Right ventricle myocardium superior (tissue), 1 donor: ENCODE data around the gene LRRC32. TPM values are rescaled to one million over a fixed set of nuclear protein-coding genes. Genes with fewer than 3 reads are reported as not detected.
"Not testable (repeated sequence)": the region's sequence is repeated elsewhere in the genome, so short reads cannot be mapped to it uniquely, and the experiment has no call there.

Source experiments
- ATAC-seq: fragments of 200-7000 bp; cut with Tn5 transposase; one replicate; pipeline ENCODE4 v1.9.1; 2020; ENCODE audit warnings: mild to moderate bottlenecking; ENCODE audit not compliant: poor library complexity
- DNase-seq: peaks from one replicate; pipeline ENCODE4 v3.0.0-alpha.2; 2020
- intact Hi-C: fragments of 100-400 bp; cut with DNase I; formaldehyde crosslinking; loops from one replicate; pipeline ENCODE4 v1.11.2; 2022
- total RNA-seq: library from RNA; stranded (reverse); fragmentation: NEBNext Ultra II Directional; extraction: Animal tissue kit (Norgen Biotek cat#: 25700); gene quantifications from one replicate; pipeline ENCODE4 v1.2.1, GENCODE V29; 2021
- donor health status: DM: no; HTN: yes; CAD: no; lungs with severe emphysema.

LRRC32 gene
- total RNA-seq, 1 donor from 2014 or later = 30.3 TPM

DNA sequence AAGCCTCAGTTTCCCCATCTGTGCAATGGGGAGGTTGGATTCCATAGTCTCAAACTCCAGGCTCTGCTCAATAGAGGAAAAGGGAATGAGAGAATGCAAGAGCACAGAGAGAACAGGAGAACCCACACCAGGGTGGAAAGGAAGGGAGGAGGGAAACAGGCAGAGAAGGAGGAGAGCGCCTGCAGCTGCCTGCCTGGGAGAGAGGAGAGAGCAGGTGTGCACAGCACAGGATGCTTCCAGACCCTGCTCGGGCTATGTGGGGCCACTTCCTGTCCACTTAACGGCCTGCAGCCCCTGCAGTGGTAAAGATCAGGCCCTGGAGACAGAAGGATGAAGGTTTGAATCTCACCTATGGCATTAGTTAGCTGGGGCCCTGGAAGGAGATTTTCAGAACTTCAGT, 12.3 kb downstream of the LRRC32 start:
- intact Hi-C loops = no loop called here
- DNase-seq (peak; percentile 22), ATAC-seq (no peak)

DNA sequence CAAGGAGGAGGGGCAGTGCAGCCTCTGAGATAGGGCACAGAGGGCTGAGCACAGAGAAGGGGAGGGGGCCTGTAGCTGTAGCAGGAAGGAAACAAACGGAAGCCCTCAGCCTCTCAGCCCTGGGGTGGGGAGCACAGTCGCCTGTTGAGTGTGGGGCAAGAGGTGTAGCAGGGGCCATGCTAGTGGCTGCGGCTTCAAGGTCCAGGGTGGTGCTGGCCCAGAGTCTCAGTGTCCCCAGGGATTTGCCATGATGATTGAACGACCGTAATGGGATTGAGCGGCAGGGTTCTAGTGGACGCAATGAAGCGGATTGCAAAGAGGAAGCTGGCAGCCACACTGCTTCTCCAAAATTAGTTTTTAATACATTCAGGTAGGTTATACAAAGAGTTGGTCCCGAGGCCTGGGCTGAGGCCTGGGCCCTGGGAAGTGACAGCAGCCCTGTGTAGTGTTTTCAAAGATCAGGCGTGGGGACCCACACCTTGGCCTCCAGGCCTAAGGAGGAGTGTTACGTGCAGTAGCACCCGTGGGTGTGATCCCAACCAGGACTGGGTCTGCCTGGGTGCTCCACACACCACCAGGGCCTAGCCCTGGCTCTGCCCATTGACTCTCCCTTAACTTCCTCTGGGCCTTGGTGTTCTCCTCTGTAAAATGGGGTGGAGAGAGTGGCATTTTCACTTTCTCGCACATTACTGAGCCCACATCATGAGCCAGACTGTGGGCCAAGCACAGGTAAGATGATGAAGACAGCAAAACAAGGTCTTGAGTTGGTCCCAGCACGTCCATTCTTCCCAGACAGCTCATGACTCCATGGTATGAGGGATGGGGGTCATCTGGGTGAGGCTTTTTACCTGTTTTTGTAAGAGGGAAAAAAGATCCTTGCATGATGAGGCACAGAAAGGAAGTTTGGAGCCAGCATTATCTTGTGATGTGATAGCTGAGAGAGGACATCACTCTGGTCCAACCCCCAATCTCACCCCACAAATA, 13.1 kb downstream of the LRRC32 start:
- intact Hi-C loops = no loop called here
- ATAC-seq = no peak
- DNase-seq = peak; percentile 34

DNA sequence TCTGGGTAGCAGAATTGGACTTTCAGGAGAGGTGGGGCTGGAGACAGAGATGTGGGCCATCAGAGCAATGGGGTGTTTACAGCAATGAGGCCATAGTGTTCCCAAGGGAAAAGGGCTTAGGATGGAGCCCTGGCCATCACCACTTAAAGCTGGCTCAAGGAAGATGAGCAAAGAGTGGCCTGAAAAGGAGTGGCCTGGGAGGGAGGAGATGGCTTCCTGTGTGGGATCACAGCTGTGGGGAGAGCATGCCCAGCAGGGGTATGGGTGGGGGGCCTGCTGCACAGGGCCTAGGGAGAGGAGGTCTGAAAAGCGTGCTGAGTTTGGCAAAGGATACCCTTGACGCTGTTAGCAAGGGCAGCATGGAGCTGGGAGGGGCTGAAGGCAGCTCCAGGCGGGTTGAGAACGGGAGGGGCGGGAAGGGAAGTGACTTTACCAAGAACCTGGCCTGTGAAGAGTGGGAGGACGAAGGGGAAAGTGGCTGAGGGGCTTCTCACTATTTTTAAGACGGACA, 13.9 kb downstream of the LRRC32 start:
- DNase-seq = peak; percentile 45
- intact Hi-C loops = no loop called here
- no peak for ATAC-seq

DNA sequence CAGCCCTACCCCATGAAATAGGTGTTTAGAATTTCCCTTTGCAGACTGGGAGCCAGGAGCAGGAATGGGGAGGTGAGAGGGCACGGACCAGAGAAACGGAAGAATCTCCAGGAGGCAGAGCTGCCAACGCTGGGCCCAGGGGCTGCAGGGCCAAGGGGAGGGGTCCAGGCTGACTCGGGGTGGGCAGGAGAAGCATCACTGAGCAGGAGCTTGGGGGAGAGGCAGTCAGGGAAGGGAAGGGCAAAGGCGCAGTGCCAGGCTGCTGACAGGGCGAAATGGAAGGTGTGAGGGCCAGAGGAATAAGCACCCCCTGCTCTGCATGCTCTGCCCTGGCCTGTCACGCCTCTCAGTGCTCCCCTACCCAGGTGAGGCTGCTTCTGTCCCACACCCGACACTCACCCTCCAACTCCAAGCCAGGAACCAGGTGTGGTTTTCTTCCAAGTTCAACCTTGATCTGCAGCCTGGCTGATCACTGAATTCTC, 14.5 kb downstream of the LRRC32 start:
- peak; percentile 41 for DNase-seq
- ATAC-seq = no peak
- intact Hi-C loops = no loop called here

DNA sequence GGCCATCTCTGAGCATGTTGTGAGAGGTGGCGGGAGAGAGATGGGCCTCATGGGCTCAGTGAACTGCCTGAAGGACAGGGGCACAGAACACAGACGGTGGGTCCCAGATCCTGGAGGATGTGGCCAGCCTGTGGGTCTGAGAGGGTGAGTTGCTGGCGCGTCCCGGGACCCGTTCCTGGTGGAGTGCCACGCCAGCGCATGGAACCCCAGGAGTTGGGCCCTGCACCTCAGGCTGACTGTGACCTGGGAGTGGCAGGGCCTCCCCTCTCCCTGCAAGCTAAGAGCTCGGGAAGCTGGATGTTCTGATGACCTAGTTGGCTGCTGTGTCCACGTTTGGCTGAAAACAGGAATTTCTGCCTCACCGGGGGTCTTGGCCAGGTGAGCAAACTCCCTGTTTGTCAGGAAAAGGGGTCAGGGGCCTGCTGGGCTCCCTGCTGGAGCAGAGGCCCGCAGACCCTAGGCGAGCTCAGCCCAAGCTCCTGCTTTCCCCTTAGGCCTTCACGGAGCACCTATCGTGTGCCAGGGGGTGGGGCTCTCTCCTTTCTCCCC, 15.0 kb downstream of the LRRC32 start:
- peak; percentile 31 for DNase-seq
- intact Hi-C loops = no loop called here
- no peak for ATAC-seq

DNA sequence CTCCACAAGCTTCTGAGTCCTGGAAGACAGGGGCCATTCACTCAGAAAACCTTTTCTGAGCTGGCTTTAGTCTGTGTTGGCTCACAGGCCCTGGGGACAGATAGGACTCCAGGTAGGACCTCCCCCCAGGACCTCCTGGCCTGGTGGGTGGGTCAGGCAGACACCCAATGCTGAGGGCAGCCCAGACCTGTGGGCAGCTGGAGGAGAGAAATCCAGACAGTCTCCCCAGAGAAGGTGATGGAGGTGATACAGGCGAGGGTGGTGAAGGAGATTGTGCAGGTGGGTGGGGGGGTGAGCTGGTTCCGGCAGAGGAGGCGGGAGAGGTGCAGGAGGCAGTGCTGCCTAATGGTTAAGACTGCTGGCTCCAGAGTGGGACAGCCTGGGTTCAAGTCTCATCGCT, 15.6 kb downstream of the LRRC32 start:
- ATAC-seq (no peak), DNase-seq (peak; percentile 22)
- intact Hi-C loops = no loop called here

DNA sequence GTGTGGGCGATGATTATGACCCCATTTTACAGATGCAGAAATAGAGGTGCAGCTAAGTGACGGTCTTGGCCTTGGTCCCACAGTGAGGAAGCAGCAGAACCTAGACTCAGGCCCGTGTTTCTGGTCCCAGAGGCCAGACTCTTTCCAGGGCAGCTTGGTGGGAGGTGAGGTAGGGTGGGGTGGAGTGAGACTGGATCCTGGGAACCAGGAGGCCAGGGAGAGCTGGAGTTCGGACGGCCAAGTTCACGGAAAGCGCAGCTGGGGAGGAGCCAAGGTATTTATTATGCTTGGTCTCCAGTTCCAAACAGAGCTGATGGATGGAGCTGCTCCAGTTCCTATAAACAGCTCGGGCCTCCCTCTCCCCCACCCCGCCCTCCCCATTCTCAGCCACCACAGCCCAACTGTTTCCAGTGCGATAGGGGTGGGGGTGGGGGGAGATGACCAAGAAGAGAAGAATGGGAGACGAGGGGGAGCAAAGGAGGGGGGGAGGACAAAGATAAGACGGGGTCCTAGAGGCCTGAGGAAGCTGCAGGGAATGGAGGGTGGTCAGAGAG, 16.2 kb downstream of the LRRC32 start:
- peak; percentile 67 for DNase-seq
- intact Hi-C loops = no loop called here
- peak; percentile 74 for ATAC-seq

DNA sequence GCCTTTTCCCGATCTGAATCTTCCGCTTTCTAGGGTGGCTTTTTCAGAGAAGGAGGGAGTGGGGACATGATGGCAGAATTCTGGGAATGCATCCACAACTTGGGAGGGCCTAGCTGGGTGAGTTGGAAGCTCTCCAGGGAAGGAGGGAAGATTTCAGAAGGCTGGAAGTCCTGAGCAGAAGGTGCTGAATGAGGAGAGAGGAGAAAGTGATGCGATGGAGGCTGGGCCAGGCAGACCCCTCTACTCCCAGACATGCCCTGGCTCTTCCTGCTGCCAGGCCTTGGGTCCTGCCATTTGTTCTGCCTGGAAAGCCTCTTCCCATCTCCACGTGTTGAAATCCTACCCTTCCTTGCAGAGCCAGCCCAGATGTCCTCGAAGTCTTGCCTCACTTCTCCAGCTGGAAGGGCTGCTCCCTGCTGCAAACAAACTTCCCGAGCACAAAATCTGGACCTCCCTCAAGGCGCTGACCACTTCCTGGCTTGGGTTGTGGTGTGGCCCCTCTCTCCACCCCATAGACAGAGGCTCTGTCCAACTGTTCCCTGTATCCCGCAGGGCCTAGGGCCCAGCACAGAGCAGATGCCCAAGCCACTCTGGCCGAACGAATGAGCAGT, 16.8 kb downstream of the LRRC32 start:
- peak; percentile 73 for DNase-seq
- intact Hi-C loops = no loop called here
- ATAC-seq = peak; percentile 81

DNA sequence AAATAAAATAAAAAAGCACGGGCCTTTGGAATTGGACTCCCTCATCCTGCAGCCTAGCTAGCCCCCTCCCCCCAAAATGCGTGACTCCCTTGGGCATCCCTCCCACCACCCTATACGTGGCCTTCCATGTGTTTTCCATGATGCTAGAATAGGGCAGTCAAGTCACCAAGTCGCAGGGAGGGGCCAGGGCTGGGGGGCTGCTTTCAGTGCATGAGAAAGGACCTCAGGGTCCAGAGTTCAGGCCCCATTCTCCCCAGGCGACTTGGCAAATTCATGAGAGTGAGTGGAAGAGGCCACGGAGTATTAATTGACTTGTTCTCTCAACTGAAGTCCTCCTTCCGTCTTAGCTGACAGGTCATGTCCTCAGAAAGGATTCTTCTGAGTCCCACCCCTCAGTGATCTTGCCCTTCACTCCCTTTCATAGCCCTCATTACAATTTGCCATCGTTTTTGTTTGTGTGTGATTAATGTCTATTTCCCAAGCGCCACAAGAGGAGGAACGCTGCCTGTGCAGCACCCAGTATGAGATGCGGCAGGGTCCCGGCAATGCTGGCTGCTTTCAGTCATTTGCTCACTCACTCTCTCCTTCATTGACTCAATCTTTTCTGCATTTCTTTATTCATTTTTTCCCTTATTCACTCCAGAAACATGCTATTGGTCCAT, 17.4 kb downstream of the LRRC32 start:
- peak; percentile 3 for ATAC-seq
- intact Hi-C loops = no loop called here
- DNase-seq = peak; percentile 59

DNA sequence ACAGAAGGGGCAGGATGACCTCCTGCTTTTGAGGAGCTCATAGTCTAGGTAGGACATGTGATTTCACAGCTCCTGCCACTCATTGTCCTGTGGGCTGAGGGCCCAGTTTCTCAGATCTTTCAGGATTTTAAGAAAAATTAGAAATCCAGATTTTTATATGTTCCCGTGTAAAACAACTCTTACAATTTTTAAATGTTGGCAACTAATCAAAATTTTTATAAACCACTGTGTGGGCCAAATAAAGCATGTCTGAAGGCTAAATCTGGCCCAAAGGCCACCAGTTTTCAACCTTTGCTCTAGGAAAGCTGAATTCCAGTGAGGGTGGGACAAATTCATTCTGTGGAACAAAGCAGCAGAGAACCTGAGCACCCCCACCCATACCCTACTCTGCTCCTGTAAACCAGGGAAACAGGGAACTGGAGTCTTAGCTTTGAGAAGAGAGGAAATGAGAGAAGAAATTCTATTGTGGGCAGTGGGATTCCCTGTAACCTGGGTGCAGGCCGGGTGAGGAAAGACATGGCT, 20.6 kb downstream of the LRRC32 start:
- DNase-seq (peak; percentile 20), ATAC-seq (no peak)
- intact Hi-C loops = no loop called here

DNA sequence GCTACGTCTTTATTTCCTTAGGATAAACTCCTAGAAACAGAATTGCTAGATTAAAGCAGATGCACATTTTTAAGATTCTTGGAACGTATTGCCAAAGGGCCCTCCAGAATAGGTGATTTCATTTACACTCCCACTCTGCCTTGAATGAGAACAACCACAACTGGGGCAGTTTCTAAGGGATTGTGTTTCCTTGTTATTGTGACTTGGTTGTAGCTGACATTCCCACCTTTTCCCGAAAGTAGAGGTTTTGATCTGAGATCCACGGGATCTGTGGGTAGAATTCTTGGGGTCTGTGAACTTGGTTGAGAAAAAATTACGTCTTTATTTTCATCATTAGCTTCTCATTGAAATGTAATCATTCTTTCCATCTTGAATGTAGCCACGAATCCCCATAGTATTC, 21.5 kb downstream of the LRRC32 start:
- intact Hi-C loops = no loop called here
- no peak for ATAC-seq
- no peak for DNase-seq

DNA sequence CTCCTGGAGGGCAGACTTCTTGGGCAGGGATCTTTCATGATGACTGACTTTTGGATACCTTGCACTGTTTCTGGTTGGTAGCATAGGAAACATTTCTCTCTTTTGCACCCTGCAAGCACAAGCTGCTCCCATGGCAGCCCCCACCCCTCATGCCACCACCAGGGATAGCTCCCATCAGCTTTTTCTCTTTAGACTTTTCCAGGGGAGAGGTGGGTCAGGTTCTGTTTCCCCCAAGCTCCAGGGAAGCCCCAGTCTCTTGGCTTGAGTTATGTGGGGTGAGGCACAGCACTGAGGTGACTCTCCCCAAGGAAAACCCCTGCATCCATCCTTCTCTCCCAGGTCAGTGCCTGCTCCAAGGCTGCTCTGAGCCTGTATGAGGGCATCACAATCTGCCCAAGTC, 22.5 kb downstream of the LRRC32 start:
- intact Hi-C loops = no loop called here
- DNase-seq (no peak), ATAC-seq (no peak)

DNA sequence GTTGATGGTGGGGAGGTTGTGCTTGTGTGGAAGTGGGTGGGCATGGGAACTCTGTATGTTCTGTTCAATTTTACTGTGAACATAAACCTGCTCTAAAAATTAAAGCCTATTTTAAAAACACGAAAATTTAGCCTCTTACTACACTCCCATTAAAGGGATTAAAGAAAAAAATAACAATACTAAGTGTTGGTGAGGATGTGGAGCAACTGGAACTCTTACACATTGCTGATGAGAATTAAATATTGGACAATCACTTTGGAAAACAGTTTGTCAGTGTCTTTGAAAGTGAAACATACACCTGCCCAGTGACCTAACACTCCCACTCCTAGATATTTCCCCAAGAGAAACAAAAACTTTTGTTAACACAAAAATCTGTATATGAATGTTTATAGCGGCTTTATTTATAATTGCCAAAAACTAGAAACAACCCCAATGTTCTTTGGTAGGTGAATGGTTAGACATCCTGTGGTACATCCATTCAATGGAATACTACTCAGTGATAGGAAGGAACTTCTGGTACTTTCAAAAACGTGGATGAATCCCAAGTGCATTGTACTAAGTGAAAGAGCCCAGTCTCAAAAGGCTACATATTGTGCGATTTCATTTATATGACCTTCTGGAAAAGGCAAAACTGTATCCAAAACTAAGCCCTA, 23.5 kb downstream of the LRRC32 start:
- intact Hi-C loops = no loop called here
- ATAC-seq = no peak

DNA sequence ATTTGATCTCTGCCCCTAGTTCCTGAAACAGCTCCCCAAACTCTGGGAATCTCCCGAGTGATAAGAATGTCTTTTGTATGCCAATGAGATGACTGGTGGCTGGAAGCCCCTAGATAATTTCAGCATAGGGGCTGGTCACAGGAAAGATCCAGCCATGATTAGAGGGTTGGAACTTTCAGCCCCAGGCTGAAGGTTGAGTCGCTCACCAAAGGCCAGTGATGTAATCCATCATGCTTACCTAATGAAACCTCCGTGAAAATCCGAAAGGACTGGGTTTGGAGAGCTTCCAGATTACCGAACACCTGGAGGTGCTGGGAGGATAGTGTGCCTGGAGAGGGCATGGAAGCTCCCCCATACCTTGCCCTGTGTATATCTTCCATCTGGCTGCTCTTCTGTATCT, 26.0 kb downstream of the LRRC32 start:
- ATAC-seq (no peak), DNase-seq (no peak)
- intact Hi-C loops = no loop called here

More for the DNA sequence above, 23.5 kb downstream of the LRRC32 start:
- no peak for DNase-seq

DNA sequence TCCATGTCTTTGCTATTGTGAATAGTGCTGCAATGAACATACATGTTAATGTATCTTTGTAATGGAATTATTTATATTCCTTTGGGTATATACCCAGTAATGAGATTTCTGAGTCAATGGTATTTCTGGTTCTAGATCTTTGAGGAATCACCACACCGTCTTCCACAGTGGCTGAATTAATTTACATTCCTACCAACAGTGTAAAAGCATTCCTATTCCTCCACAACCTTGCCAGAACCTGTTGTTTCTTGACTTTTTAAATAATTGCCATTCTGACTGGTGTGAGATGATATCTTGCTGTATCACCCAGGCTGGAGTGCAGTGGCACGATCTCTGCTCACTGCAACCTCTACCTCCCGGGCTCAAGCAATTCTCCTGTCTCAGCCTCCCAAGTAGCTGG, 26.8 kb downstream of the LRRC32 start:
- intact Hi-C loops, ATAC-seq, DNase-seq: not testable (repeated sequence)

DNA sequence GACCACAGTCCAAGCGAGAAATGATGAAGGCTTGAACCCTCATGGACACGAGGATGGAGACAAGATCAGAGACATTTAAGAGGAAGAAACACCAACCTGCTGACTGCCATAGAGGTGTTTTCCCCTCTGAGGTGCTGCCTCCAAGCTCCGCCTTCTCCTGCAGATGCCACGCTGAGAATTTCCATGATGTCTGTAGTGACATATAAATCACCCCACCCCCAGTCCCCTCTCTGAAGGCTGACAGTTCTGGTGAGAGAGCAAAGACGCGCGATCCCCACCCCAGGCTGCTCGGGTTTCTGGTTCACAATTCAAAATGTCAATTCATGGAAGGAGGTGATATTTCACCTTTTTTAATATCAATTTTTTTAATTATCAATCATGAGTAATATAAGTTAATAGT, 28.2 kb downstream of the LRRC32 start:
- no peak for DNase-seq
- no peak for ATAC-seq
- intact Hi-C loops = no loop called here

DNA sequence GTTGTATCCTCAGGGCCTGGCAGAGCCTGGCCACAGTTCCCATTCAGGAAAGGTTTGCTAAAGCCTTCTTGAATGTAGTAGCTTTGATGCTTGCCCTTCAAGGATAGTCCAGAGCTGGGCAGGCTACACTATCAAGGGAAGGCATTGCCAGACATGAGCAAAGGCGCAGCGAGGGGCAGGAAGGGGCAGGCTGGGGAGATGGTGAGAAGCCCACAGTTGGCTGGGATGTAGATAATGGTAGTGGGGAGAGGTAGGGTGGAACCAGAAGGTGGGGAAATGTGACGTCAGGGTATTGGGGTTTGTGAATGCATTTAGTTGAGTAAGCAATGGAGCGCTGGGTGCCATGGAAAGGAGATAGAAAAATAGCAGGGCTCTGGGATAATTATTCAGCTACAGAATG, 28.6 kb downstream of the LRRC32 start:
- ATAC-seq (no peak), DNase-seq (no peak)
- intact Hi-C loops = no loop called here

DNA sequence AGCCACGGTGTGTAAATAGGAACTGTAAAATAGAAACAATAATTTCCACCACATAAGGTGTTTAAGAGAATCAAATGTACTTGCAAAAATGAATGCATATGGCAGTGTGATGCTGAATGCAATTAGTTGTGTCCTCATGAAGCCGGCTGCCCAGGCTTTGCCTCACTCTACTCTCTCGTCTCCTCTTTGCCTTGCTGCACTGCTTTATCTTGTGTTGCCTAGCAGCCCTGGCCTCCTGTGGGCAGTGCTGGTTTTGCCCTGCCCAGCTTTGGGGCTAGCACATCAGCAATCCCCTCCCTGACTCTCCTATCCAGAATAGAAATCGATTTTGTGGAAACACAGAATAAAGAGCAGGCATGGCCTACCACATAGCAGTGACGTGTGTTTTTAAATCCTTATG, 30.0 kb downstream of the LRRC32 start:
- no peak for DNase-seq
- intact Hi-C loops = no loop called here
- peak; percentile 33 for ATAC-seq
